Measurements from ENCODE around the gene ACTRT1. TPM values are rescaled to one million over a fixed set of nuclear protein-coding genes. Genes with fewer than 3 reads are reported as not detected.

ACTRT1 gene
- total RNA-seq = not detected
- long read RNA-seq = 0 reads

- DNase-seq (ENCODE audit: missing footprints) = no peak
- intact Hi-C loops (cut with DNase I) = no loop called here
Measured at GRCh38 chrX:128052303-128052702, at the start of gene ACTRT1. Gene ACTRT1 (minus strand): TSS chrX:128052403. CDS start chrX:128052206, 197 bp downstream.

GRCh38 chrX:128078545-128078944 is 26.3 kb upstream of the ACTRT1 start:
- DNase-seq (ENCODE audit: missing footprints) = no peak
- ATAC-seq = no peak
- intact Hi-C loops (cut with DNase I) = no loop called here

More at GRCh38 chrX:128052303-128052702, at the start of gene ACTRT1:
- no peak for ATAC-seq

GRCh38 chrX:128057421-128057820 is 5.2 kb upstream of the ACTRT1 start:
- intact Hi-C loops (cut with DNase I) = no loop called here
- DNase-seq (ENCODE audit: missing footprints) = no peak
- no peak for ATAC-seq

- no peak for ATAC-seq
- intact Hi-C loops (cut with DNase I) = no loop called here
- no peak for DNase-seq (ENCODE audit: missing footprints)
Measured at GRCh38 chrX:128051526-128051925, 677 bp downstream of the ACTRT1 start.

- ATAC-seq (no peak), DNase-seq (ENCODE audit: missing footprints) (no peak)
- intact Hi-C loops (cut with DNase I) = no loop called here
Measured at GRCh38 chrX:128035318-128035717, 16.9 kb downstream of the ACTRT1 start.

GRCh38 chrX:128021566-128021965 is 30.6 kb downstream of the ACTRT1 start:
- intact Hi-C loops (cut with DNase I) = no loop called here
- DNase-seq (ENCODE audit: missing footprints) (no peak), ATAC-seq (no peak)

- intact Hi-C loops (cut with DNase I) = no loop called here
- ATAC-seq = no peak
- DNase-seq (ENCODE audit: missing footprints) = no peak
Measured at GRCh38 chrX:128020701-128021100, 31.5 kb downstream of the ACTRT1 start.

- ATAC-seq = no peak
- intact Hi-C loops (cut with DNase I) = no loop called here
- DNase-seq (ENCODE audit: missing footprints) = no peak
Measured at GRCh38 chrX:128019218-128019617, 33.0 kb downstream of the ACTRT1 start.

- no peak for ATAC-seq
- no peak for DNase-seq (ENCODE audit: missing footprints)
- intact Hi-C loops (cut with DNase I) = no loop called here
Measured at GRCh38 chrX:128012015-128012414, 40.2 kb downstream of the ACTRT1 start.

GRCh38 chrX:128007882-128008281 is 44.3 kb downstream of the ACTRT1 start:
- no peak for DNase-seq (ENCODE audit: missing footprints)
- intact Hi-C loops (cut with DNase I) = no loop called here
- no peak for ATAC-seq

Data from Right ventricle myocardium inferior (tissue), 1 donor.